Loucy (cell line): ENCODE measurements around the gene PSEN2.

Source experiments
- EZH2phosphoT487 ChIP-seq: fragments of 200-600 bp; IDR thresholded peaks from 2 replicates; pipeline ENCODE4 v1.6.1; 2018; ENCODE audit warnings: antibody characterized with exemption, mild to moderate bottlenecking, moderate library complexity, borderline replicate concordance
- TF ChIP-seq, protein P1 (sequence below): fragments of 200-600 bp; sonication (generic); conservative IDR thresholded peaks from 2 replicates; pipeline ENCODE4 v1.5.1; 2014; ENCODE audit warnings: mild to moderate bottlenecking, antibody characterized with exemption, low read length

GRCh38 chr1:226887006-226887405 lies 16.6 kb downstream of the PSEN2 start:
- TF ChIP-seq, protein P1, sequence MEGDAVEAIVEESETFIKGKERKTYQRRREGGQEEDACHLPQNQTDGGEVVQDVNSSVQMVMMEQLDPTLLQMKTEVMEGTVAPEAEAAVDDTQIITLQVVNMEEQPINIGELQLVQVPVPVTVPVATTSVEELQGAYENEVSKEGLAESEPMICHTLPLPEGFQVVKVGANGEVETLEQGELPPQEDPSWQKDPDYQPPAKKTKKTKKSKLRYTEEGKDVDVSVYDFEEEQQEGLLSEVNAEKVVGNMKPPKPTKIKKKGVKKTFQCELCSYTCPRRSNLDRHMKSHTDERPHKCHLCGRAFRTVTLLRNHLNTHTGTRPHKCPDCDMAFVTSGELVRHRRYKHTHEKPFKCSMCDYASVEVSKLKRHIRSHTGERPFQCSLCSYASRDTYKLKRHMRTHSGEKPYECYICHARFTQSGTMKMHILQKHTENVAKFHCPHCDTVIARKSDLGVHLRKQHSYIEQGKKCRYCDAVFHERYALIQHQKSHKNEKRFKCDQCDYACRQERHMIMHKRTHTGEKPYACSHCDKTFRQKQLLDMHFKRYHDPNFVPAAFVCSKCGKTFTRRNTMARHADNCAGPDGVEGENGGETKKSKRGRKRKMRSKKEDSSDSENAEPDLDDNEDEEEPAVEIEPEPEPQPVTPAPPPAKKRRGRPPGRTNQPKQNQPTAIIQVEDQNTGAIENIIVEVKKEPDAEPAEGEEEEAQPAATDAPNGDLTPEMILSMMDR, result no peak
- TF ChIP-seq EZH2phosphoT487, result no peak
